Liver (tissue), 3 donors: ENCODE results near the gene NEAT1.
A peak's percentile ranks its signal among the peaks of the same experiment; 100 is the strongest.

Source experiments
- CTCF ChIP-seq: fragments of 150-350 bp; IDR thresholded peaks from 2 replicates; pipeline ENCODE4 v1.5.1; 2017; ENCODE audit warnings: improper control_type of control experiment, low read depth, low read length; ENCODE audit not compliant: missing input control
- FOXA1 ChIP-seq: IDR thresholded peaks from 2 replicates; pipeline ENCODE4 v1.6.1; 2016; ENCODE audit warnings: antibody characterized with exemption
- GABPA ChIP-seq, 2 donors: IDR thresholded peaks in 1 of 2; conservative IDR thresholded peaks in 1 of 2; 2 replicates each; pipeline ENCODE4 v1.6.1; 2016; ENCODE audit warnings: antibody characterized with exemption in 2 of 2, mild to moderate bottlenecking in 1 of 2, moderate library complexity in 1 of 2
- MAX ChIP-seq: IDR thresholded peaks from 2 replicates; pipeline ENCODE4 v1.6.1; 2016; ENCODE audit warnings: antibody characterized with exemption
- NR2F2 ChIP-seq: IDR thresholded peaks from 2 replicates; pipeline ENCODE4 v1.6.1; 2016; ENCODE audit warnings: antibody characterized with exemption
- RAD21 ChIP-seq, 2 donors: IDR thresholded peaks; 2 replicates each; pipeline ENCODE4 v1.6.1; 2016; ENCODE audit warnings: antibody characterized with exemption in 2 of 2, mild to moderate bottlenecking in 2 of 2
- YY1 ChIP-seq: IDR thresholded peaks from 2 replicates; pipeline ENCODE4 v1.6.1; 2016; ENCODE audit warnings: antibody characterized with exemption, mild to moderate bottlenecking
- donor health status: healthy.
- donor health status: healthy.

GRCh38 chr11:65493367-65494176, 71.0 kb downstream of the NEAT1 start:
- TF ChIP-seq CTCF (no peak), FOXA1 (no peak), YY1 (peak; percentile 40), GABPA (IDR thresholded peaks at IDR 0.05 in 1 of 2, conservative IDR thresholded peaks at IDR 0.05 in 1 of 2) (no peak), NR2F2 (no peak), RAD21 (IDR thresholded peaks at IDR 0.05) (no peak), MAX (no peak)
